HG03575 (cell line): ENCODE measurements around the gene PRCD.

Experiments used
- ATAC-seq: cut with Tn5 transposase; IDR thresholded peaks from one replicate; pipeline ENCODE4 v1.9.1; 2021; ENCODE audit not compliant: unreplicated experiment, insufficient number of reproducible peaks, low FRiP score; ENCODE audit errors: extremely low read depth

Gene PRCD

DNA sequence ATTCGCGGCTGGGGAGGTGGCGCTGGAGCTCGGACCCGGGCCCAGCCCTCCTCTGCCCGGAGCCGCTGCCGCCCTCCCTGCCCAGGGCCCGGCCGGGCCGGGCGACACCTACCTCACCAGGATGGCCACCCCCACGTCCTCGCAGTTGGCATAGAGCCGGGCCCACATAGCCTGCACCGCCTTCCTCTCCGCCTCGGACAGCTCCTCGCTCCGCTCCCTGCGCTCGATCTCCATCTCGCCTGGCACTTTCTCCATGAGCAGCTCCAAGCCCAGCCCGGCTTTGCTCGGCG lies 2.6 kb upstream of the PRCD start:
- no peak for ATAC-seq

DNA sequence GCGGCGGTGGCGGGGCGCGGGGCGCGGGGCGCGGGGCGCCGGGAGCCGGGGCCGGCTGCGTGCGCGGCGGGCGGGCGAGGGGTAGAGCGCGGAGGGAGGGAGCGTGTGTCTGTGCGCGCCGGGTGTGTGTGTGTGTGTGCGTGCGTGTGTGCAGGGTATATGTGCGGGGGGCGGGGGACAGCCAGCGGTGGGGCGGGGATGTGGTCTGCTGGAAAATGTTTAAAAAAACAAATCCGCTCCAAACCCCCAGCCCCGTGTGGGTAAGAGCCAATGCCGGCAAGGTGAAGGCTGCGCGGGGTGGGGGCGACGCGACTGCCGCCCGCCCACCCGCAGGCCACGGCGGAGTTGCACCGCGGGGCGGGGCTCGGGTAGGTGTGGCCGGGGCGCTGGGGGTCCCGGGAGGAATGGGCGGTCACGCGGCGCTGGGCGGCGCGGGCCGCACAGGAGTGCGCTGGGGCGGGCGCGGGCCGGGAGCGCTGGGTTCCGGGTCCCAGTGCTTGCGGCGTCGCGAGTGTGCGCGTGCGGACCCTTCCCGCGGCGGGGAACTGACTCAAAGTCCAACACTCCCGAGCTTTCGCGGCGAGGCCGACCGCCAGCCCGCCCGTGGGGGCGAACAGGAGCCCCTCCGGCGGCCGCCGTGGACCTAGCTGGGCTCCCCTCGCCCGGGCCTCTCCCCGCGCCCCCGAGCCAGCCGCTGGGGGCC lies 2.1 kb upstream of the PRCD start, which contains the start of gene CYGB:
Gene CYGB (minus strand): TSS at position 132 of the 703 bp plus-strand sequence. CDS start 167 bp downstream, outside the sequence.
- ATAC-seq, result no peak

DNA sequence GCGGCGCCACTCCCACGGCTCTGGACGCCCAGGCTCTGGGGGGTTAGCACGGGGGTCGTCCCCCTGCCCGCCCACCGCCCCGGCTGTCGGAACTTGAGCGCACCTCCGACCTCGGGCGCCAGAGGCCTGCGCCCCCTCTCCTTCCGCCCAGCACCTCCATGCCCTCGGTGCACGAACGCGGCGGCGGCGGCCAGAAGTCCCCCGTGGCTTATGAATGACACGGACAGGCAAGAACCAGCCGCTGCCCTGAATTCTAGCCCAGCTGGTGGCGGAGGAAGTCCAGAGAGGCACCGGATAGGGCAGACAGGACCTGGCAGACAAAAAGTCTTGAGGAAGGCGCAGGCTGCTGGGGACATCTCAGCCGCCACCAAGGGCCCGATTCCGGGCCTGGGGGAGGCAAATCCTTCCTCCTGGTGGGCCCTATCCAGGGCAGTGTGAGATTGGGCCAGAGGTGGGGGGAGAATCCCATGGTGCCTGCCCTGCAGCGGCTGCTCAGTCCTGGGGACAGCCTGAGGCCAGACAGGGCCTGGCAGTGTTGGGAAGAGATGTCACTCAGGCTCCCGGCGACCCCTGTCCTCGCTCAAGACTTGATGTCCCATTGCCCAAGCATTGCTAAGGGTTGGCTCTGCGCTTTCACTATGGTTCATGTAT lies 1.4 kb upstream of the PRCD start:
- ATAC-seq, result no peak

DNA sequence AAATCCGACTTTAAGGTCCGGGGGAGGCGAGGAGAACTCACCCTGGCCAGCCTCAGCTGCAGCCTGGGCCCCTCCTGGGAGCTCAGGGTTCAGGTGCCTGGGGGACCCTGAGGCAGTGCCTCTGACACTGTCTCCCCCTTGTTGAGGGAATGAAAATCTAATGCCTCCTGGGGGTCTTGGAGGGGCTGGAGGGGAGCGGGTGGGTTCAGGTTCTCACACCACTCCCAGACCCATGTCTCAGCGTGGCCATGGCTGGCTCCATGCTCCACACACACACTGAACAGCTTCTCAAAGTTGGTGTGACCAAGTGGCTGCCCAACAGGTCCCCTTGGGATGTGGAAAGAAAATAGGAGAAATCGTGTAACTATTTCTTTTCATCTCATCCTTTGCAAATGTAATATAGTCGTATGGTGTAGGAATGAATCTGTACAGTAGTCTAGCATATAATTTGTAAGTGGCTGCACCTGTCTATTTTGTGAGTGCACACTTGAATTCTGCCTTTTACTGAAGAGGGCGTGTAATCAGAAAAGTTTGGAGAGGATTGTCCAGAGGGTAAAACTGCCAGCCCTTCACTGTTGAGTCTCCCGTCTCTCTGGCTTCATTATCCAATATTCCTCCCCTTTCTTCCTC lies 788 bp upstream of the PRCD start:
- no peak for ATAC-seq

DNA sequence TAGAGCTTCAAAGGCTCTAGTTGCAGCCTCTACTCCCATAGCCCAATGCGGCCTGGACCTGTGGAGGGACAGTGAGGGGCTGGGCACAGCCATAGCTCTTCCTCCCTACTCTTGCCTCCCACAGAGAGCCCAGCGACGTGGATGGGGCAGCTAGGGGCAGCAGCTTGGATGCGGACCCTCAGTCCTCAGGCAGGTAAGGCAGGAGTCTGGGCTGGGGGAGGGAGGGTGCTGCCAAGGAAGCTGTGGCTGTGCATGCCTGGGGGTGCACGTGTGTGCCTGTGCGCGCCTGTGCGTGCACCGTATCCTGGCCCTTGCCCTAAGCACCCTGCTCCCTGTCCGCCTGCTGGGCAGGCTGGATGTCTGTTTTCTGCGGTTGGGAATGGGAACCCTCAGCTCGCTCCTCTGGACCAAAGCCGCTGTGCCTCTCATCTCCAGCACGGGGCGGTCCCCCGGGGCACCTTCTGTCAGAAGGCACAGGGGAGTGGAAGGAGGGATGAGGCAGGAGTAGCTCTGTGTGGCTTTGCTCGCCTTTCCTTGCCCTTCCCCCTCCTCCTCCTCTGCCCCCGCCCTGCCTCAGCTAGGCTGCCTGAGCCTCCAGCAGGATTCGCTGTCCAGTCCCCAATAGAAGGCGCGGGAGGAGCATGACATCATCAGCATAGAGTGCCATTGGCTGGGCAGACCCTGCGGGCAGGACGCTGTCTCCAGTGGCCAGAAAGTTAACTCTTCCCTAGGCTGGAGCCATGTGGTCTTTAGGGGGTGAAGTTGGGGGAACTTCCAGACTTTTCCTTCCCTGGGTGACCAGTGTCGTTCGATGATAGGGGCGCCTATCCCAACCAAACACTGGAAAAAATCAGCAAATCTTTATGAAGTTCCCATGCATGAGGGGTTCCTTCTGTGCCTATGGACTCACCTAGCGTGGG lies 797 bp downstream of the PRCD start:
- ATAC-seq, result no peak

DNA sequence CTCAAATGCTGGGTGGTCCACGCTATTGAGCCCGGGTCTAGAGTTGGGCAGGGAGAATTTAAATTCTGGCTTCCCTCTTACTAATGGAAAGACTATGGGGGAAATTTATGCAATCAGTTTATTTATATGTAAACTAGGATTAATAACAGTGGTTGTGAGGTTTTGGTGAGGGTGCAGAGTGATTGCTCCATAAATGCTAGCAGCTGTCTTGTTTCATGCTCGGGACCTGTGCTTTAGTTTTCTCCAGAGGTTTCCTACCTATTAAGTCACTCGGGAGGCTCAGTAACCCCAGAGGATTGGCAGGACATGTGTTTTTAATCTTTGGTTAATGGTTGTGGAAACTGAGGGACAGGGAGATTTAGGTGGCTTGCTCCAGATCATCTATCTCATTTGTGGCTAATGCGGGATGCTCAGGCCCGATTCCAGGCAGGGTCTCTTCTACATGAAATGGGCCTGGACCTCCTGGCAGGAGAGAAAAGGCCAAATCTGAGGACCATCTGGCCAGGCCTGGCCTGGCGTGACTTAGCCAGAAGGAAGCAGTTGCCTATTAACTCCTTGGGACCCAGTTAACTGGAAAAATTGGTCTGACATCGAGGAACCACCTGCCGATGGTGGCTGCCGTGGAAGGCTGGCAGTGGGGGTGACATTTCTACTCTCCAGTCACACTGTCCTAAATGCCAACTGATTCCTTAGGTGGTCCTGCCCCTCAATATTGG lies 2.1 kb downstream of the PRCD start:
- ATAC-seq, result no peak

DNA sequence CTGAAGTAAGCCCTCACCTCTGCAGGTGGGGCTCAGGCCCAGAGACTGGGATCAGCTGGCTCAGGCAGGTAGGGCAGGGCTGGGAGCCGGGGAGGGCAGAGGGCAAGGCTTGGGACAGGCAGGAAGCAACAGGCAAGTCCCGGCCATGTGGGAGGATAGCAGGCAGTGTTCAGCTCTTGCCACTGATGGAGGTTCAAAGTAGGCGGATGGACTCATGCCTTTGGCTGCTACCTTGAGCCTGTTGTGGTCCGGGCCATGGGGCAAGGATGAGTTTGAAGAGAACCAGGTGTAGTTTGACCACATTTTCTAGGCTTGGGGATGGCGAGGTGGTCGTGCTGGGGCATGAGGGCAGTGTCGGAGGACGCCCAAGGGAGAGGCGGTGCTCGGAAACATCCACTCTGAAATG lies 2.7 kb downstream of the PRCD start:
- no peak for ATAC-seq

DNA sequence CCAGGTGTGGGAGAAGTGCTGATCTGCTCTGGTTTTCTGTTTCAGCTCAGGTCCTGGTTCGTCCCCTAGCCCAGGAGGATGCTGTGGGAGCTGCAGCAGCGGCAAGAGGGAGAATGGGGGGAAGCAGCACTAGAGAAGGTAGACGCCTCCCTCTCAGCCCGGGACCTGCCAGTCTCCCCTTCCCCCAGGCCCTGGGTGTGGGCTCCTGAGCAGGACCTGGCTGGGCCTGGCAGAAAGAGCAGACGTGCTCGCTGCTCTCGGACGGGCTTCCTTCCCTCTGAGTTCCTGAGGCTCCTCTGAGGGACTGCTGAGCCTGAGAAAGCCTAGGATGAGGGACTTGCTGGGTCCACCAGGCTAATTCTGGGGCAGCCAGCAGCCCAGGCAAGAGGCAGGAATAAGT lies 3.1 kb downstream of the PRCD start:
- no peak for ATAC-seq

DNA sequence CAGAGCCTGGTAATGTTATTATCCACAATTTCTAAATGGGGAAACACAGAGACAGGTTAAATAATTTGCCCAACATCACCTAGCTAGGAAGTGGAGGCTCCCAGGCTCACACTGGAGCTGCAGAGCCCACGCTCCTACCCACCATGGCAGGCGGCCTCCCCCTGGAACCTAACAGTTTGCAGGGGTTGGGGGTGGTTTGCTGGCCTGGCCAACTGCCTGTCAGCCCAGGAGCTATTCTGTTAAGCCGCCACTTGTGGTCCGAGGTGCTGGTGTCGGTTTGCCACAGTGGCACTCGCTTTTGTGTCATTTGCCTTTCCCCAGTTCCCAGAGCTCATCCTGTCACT lies 3.6 kb downstream of the PRCD start:
- no peak for ATAC-seq

DNA sequence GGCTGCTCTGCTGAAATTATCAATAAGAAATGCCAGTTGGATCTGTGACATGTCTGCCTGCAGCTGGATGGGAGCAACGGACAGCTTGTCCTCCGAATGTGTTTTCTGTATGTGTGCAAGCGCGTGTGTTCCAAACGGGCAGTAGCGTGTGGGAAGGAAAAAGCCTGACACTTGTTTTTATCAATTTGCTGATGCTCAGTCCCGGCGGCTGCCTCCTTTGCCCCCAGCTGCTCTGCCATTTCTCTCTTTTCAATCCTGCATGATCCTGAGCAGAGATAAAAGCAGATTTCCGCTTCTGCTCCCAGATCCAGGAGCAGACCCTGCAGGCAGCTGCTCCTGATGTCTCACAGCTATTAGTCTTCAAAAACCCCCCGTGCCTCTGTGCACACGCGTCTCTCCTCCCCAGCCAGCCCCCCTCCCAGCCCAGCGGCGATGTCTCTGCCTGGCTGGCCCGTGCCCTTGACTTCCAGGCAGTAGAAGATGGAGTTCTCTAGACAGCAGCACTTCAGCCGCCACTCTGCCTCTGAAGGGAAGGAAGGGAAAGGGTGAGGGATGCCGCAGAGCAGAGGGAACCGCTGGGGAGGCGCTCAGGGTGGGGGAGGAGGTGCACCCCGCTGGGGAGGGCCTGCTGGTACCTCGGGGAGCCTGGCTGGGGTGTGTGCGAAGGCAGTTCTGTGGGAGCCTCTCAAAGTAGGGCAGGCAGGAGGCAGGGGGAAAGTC lies 4.1 kb downstream of the PRCD start:
- no peak for ATAC-seq

DNA sequence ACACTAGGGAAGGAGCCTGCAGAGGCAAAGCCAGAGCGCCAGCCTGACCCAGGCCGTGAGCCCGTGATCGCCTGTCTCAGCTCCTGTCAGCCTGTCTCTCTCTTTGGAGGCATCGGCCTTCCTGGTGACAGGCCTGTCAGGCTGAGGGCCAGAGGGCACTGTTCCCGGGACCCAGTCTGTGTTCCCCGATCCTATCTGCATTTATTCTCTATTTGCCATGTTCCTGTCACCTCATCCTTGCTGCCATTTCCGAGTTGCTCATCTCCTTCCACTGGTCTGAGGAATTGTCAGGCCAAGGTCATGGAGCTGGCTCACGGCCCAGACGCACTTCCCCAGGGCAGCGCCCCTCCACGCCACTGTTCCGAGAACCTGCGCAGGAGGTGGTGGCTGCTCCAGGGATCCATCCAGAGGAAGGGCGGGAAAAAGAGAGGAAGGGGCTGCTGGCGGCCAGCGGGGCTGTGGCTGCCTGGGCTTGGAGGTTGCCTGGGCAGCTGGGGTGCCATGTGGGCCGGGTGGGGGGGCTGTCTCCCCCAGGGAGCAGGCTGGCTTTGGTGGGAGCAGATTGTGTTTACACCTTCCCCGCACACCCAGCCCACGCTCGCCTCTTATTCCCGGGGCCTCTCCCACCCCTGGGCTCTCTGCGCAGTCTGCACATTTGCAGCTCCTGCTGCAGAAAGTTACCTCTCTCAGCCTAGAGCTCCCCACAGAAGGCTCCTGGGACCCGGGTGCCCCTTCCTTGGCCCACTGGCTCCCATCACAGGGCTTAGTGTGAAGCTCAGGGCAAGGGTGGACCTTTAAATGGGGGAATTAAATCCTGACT lies 4.9 kb downstream of the PRCD start:
- no peak for ATAC-seq

DNA sequence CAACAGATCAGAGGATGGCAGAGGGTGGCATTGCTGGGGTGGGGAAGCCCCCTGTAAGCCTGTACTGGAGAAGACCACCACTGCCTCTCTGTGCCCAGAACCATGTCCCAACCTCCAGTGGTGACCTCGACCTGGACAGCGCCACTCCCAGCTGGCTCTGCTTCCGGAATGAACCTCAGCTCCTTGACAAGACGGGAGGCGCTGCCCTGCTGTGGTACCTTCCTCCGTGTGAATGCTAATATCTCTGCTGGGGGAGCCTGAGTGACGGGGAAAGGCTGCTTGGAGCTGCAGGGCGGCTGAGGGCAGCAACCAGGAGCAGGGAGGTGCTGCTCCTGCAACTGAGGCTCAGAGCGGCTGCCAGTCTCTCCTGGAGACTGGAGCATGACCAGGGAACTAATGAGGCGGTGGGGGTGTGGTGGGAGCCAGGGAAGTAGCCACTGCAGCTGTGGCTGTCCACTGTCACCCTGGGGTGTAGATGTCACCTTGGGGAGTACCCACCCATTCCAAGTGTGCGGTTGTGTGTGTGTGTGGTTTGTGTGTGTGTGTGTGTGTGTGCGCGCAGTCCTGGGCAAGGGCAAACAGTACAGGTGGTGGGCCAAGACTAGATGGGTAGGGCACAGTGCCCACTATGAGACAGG lies 6.2 kb downstream of the PRCD start:
- ATAC-seq, result no peak

DNA sequence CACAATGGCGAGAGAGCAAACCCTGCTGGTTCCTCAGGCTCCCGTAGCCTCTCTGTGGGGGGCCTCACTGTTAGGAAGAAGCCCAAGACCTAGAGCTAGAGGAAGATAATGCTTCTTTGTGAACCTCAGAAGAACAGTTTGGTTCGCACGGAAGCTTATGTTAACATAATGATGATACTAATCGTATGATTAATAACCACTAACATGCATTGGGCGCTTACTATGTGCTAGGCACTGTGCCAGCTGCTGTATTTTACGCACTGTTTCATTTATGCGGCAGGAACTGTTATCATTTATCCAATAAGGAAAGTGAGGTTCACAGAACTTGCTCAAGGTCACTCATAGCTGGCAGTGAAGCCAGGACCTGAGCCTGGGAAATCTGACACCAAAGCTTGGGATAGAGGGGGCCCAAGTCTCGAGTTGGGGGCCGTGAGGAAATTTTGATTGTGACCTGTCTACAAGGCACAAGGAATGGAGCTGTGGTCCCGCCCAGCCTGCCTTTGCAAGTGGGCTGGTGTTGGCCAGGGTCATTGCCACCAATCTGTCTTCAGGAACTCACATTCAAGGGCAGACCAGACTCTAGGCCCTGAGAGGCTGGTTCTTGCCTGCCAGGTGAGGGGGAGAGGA lies 6.8 kb downstream of the PRCD start:
- no peak for ATAC-seq

DNA sequence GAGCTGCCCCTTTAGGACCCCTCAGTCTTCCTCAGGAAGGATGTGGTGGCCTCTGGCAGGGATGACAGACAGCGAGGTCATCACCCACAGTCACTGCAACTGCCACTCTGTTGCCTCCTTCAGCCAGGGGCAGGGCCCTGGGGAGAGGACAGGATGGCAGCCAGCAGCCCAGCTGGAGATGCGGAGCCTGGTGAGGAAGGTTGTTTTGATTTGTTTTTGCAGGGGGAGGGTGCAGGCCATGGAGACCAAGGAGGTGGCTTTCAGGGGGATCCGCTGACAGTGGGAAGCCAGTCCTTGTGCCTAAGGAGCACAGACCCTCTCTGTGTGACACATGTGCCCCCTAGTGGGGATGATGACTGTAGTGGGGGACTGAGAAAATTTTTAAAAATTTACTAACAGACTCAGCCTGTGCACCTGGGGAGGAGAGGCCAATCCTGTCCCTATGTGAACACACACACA lies 7.4 kb downstream of the PRCD start:
- ATAC-seq, result no peak

DNA sequence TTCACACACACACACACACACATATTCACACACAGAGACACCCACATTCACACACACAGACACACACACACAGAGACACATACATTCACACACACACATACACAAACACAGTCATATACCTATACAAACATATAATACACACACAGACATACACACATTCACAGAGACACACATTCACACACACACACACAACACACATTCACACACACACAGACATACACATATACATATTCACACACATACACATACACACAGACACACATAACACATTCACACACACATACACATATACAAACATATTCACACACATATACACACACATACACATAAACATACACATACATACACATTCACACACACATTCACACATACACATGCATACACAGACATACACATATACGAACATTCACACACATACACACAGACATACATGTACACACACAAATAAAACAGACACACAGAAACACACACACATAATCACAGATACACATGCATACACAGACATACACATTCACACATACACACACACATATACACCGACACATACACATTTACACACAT lies 7.9 kb downstream of the PRCD start:
- no peak for ATAC-seq

DNA sequence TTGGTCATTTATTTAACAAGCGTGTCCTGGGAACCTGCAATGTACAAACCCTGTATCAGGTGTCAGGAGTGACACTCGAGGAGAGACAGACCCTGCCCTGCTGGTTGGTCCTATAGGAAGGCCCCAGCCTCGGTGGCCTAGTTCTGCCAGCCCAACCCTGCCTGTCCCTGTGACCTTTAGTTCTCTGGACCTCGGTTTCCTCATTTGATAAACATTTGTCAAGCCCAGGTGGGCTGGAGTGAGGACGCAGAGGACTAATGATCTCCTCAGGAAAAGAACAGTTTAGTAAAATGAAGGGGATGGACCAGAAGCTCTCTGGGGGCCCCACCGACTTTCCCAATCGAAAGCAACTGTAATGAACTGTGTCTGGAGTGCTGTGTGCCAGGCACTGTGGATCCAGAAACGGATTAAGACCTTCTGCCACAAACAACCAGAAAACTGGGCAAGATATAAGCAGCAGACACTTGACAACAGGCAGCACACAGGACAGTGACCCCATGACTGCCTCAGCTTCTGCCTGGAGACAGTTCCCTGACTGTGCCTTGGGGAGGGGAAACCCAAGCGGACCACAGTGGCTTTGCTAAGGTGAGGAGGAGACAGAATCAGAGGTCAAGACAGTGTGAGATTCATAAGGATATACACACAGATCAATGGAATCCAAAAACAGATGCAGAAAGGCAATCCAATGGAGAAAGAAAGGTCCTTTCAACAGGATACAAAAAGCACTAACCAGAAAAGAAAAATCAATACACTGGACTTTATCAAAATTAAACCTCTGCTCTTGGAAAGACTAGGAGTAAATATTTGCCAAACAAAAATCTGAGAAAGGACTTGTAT lies 8.8 kb downstream of the PRCD start:
- ATAC-seq, result no peak
